DMS153 treated with DMSO at 0.1 percent for 48 hours (cell line): ENCODE results near the gene CAPRIN1.

Experiments used
- DNase-seq: peaks from one replicate; lab custom pipeline; 2025; ENCODE audit not compliant: unreplicated experiment; lab: John Stamatoyannopoulos, UW

CAPRIN1 gene

GRCh38 chr11:34139346-34139745 lies 87.8 kb downstream of the CAPRIN1 start:
- no peak for DNase-seq

DNA sequence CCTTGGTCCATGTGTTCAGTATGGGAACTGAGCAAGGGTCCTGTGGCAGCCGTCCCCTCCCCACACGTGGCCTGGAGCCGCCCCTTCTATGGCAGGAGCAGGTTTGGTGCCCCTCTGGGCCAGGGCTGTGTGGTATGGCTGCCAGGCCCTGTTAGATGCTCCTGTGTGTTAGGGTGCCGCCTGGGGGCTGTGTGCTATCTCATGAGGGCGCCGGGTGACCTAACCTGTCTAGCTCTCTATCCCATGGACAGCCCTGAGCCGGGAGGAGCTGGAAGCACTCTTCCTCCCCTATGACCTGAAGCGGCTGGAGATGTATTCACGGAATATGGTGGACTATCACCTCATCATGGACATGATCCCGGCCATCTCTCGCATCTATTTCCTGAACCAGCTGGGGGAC lies 88.6 kb downstream of the CAPRIN1 start:
- no peak for DNase-seq

DNA sequence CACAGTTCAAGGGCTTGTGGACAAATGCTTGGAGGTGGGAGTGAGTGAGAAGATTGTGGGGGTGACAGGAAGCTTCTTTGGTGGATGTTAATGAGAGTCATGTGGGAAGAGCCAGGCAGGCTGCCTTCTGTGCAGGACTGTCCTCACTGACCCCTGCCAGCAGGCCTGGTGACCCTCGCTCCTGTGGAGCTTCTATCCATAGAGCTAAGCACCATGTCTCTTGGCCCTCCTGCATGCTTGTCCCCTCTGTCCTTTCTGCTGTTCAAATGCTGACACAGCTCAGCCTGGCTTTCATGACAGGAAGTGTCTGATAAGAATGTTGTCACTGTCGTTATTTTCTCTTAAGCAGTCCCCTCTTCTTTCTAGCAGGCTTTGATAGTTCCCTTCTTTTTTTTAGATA lies 91.5 kb downstream of the CAPRIN1 start:
- no peak for DNase-seq

GRCh38 chr11:34145073-34145472 lies 93.5 kb downstream of the CAPRIN1 start:
- DNase-seq, result no peak

DNA sequence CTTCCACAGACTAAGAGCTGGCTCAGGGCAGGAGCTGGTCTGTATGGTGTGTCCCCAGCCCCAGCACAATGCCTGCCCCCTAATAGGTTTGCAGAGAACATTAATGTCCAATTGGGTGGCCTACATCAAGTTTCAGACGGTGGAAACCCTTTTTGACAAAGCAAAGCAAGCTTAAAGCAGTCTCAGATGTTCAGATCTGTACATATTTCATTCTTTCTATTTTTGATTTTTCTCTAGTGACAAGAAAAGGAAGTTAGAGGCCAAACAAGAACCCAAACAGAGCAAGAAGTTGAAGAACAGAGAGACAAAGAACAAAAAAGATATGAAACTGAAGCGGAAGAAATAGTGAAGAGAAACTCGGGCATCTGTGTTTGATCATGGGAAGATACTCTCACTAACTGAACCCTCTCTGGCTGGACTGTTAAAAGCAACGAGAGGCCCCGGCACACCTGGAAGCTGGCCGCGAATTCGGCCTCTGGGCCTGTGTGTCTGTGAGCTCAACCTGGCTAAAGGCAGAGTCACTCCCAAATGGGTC lies 94.4 kb downstream of the CAPRIN1 start:
- no peak for DNase-seq

DNA sequence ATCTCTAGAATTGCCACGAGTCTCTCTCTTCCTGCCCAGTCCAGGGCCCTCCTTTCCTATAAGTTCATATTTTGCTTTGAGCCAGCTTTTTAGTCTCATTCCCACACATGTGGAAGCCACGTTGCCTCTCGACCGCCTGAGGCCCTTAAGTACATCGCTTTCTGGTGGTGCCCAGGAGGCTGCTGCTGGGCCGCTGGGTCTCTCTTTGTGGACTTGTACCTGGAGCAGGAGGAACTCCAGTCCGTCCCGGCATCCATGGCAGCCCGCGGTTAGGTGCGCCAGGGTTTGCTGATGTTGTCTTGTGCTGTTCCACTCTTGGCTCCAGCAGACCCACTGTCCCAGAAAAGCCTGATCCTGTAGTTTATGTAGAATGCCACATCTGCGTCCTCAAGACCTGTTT lies 94.9 kb downstream of the CAPRIN1 start:
- DNase-seq, result no peak

- DNase-seq, result no peak
These were observed 95.3 kb downstream of the CAPRIN1 start for GRCh38 chr11:34146866-34147265.

- DNase-seq, result no peak
These were observed 96.0 kb downstream of the CAPRIN1 start for GRCh38 chr11:34147581-34147980.

DNA sequence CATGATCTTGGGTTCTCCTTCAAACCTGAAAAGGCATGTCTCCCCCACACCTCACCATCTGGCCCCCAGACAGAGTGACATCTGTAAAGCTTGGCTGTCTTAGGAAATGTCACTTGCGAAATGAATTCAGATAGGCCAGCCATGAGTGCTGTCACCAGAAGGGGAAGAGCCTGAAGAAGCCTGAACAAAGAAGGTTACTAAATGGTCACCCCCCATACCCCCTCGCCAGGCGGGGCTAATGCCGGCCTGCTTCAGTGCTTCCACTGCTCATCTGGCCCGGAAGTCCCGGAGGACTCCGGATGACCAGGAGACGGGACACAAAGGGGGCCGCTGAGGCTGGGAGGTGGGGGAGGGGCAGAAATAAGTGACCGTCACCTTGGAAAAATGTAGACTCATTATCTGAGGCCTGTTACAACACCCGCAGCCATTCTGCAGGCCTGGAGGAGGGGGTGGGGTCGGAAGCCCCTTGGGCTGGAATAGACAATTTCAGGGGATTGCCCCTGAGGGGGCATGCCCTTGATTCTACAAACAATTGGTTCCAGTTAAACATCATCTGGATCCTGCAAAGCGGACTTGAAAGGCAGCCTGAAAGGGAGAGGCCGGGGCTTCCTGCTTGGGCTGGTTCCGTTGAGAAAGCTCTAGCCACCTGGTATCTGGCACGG lies 97.1 kb downstream of the CAPRIN1 start:
- DNase-seq, result no peak

GRCh38 chr11:34149274-34149673 lies 97.7 kb downstream of the CAPRIN1 start:
- no peak for DNase-seq

DNA sequence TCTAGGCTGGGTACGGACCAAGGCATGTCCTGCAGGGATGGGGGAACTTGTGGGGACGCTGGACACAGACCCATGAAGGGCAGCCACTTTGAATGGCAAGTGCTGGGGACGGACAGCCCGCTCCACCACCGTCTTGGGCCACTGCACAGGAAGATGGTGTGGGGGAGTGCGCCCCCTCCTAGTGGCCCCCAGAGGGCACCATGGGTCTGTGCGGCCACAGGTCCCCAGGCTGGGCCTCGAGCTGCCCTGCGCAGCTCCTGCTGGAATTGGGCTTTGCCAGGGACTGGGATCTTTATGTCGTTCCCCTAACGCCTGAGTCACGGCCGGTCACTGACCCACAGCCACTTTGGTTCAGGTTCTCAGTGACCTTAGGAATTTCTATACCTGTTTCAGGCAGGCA lies 98.3 kb downstream of the CAPRIN1 start:
- no peak for DNase-seq

DNA sequence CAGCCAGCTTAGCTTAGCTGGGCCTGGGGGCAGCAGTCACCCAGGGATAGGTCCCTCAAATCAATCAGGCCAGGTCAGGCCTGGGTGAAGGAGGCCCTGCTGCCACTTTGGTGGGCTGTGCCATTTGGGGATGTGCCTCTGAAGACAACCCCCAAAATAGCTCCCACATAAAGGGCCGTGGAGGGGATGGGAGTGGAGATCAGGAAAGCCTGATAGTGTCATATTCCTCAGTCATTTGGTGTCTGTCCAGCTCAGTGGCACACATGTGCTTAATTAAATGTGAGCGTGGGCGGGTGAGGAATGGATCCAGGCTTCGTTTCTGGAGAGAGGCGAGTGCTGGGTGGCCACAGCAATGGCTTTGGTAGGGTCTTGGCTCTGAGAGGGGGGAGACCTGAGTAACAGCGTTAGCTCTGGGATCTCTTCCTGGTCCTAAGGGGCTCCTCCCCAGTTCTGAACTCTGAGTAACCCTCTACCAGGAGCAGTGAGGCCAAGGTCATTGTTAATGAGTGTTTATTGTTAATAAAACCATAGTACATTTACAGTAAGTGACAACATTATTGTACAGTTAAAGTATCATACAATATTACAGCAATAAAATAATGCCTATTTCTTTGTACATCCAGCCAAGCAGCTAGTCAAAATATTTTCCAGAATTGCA lies 99.1 kb downstream of the CAPRIN1 start:
- DNase-seq, result no peak
